Gastroesophageal sphincter (tissue), 4 donors: ENCODE results near the gene CHCHD1. TPM values are rescaled to one million over a fixed set of nuclear protein-coding genes. Genes with fewer than 3 reads are reported as not detected.
"Not testable (repeated sequence)": the region's sequence is repeated elsewhere in the genome, so short reads cannot be mapped to it uniquely, and the experiment has no call there.

ENCODE experiments used
- ATAC-seq: fragments of 150-250 bp; one replicate; pipeline ENCODE4 v1.9.1; 2016; ENCODE audit warnings: mild to moderate bottlenecking, moderate library complexity
- H3K27ac ChIP-seq, 4 donors: fragments of 200-600 bp; sonication (generic) in 3 of 4; 1 replicate in 3 of 4; 2 replicates in 1 of 4; pipeline ENCODE4 v1.5.1; 2016 to 2019
- H3K27me3 ChIP-seq: fragments of 200-600 bp; sonication (generic); one replicate; pipeline ENCODE4 v1.5.1; 2019
- H3K36me3 ChIP-seq, 2 donors: fragments of 200-600 bp; sonication (generic); one replicate each; pipeline ENCODE4 v1.5.1; 2019; ENCODE audit warnings: control low read depth in 1 of 2
- H3K4me1 ChIP-seq, 3 donors: fragments of 200-600 bp; sonication (generic); 1 replicate in 2 of 3; 2 replicates in 1 of 3; pipeline ENCODE4 v1.5.1; 2016 to 2019; ENCODE audit warnings: control low read depth in 2 of 3
- H3K4me3 ChIP-seq, 2 donors: fragments of 200-600 bp; sonication (generic); one replicate each; pipeline ENCODE4 v1.5.1; 2019; ENCODE audit warnings: mild to moderate bottlenecking in 1 of 2, moderate library complexity in 1 of 2
- H3K9me3 ChIP-seq, 3 donors: fragments of 200-600 bp; sonication (generic); one replicate each; pipeline ENCODE4 v1.5.1; 2017 to 2019; ENCODE audit warnings: control low read depth in 2 of 3
- EP300 ChIP-seq: sonication (generic); formaldehyde crosslinking; IDR thresholded peaks from one replicate; pipeline ENCODE4 v1.6.1; 2017; ENCODE audit warnings: antibody characterized with exemption, mild to moderate bottlenecking
- POLR2A ChIP-seq, 2 donors: fragments of 450-650 bp; IDR thresholded peaks; one replicate each; pipeline ENCODE4 v1.6.1; 2017; ENCODE audit warnings: antibody characterized with exemption in 2 of 2, mild to moderate bottlenecking in 2 of 2, moderate library complexity in 1 of 2
- POLR2AphosphoS5 ChIP-seq: sonication (generic); formaldehyde crosslinking; IDR thresholded peaks from one replicate; pipeline ENCODE4 v1.6.1; 2017; ENCODE audit warnings: antibody characterized with exemption
- WGBS, 2 donors: methylation state at CpG; one replicate each; pipeline ENCODE4 v1.1.5; 2018; ENCODE audit warnings: low coverage in 1 of 2; 5-methylcytosine and 5-hydroxymethylcytosine counted together
- total RNA-seq, 4 donors: library from RNA; depleted of rRNA; stranded (reverse); fragments of >200 nt; gene quantifications; one replicate each; pipeline ENCODE4 v1.1.0, GENCODE V29; 2016
- TF ChIP-seq, protein P1 (sequence below), 4 experiments: fragments of 200-600 bp in 2 of 4; fragments of 450-650 bp in 2 of 4; sonication (generic) in 1 of 4; IDR thresholded peaks; one replicate each; pipeline ENCODE4 v1.5.1; 2017 to 2019; ENCODE audit warnings: antibody characterized with exemption in 4 of 4, mild to moderate bottlenecking in 2 of 4, moderate library complexity in 2 of 4

CHCHD1 gene
- total RNA-seq, 4 donors from 2014 or later: 19.9 to 29.5 (median 21.4) TPM

DNA sequence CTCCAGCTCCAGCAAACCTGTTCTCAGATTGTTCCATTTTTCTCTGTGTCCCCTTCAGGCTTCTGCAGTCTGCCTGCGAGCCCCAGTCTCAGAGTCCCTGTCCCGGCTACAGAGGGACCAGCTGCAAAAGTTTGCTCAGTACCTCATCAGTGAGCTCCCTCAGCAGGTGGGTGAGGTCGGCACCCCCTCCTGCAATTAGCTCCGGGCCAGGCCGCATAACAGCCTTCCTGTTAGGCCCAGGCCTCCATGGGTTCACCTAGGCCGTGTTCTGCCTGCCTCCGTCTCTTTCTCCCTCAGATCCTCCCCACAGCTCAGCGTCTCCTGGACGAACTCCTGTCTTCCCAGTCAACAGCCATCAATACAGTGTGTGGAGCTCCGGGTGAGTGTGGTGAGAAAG, 7.8 kb downstream of the CHCHD1 start:
- TF ChIP-seq, protein P1, sequence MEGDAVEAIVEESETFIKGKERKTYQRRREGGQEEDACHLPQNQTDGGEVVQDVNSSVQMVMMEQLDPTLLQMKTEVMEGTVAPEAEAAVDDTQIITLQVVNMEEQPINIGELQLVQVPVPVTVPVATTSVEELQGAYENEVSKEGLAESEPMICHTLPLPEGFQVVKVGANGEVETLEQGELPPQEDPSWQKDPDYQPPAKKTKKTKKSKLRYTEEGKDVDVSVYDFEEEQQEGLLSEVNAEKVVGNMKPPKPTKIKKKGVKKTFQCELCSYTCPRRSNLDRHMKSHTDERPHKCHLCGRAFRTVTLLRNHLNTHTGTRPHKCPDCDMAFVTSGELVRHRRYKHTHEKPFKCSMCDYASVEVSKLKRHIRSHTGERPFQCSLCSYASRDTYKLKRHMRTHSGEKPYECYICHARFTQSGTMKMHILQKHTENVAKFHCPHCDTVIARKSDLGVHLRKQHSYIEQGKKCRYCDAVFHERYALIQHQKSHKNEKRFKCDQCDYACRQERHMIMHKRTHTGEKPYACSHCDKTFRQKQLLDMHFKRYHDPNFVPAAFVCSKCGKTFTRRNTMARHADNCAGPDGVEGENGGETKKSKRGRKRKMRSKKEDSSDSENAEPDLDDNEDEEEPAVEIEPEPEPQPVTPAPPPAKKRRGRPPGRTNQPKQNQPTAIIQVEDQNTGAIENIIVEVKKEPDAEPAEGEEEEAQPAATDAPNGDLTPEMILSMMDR (IDR thresholded peaks at IDR 0.05): no peak
- TF ChIP-seq POLR2AphosphoS5: no peak
- TF ChIP-seq EP300: no peak
- Histone ChIP-seq H3K4me3 (no peak overlapping the region), H3K9me3 (no peaks in the 10 kb centered on the region), H3K27ac (no peak overlapping the region), H3K4me1 (peaks cover 0 to 43% (median 19%) of the 10 kb centered on the region in 3 donors), H3K27me3 (no peaks in the 10 kb centered on the region), H3K36me3 (peaks cover 0 to 62% of the 10 kb centered on the region in 2 donors)
- WGBS, 2 donors: 76 to 89% methylated on average over 2 to 7 of the region's 10 CpGs
- no peak for ATAC-seq

DNA sequence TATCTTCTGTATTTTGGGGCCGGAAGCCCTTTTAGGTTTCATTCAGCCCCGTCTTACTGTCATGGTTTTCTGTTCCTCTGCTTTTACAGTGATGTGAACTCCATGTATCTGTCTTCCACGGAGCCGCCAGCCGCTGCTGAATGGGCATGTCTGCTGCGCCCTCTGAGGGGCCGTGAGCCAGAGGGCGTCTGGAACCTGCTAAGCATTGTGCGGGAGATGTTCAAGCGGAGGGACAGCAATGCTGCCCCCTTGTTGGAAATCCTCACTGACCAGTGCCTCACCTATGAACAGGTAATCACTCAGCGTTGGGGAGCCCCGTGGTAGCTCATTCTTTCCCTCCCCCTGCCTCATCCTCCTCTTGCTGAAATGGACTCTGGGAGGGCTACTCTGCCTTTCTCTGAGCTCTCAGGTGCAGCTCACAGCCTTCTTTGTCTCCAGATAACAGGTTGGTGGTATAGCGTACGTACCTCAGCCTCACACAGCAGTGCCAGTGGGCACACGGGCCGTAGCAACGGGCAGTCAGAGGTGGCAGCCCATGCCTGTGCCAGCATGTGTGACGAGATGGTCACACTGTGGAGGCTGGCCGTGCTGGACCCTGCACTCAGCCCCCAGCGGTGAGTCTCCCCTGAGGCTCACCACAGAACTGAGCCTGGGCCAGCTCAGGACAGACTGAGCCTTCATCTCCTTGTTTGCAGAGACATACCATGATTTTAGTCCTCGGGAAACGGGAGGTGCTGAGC, 9.2 kb downstream of the CHCHD1 start:
- WGBS, 2 donors: 72 to 83% methylated on average over 2 to 12 of the region's 22 CpGs
- peaks cover 0 to 37% (median 19%) of the 10 kb centered on the region in 3 donors for H3K4me1 ChIP-seq
- TF ChIP-seq, protein P1 (IDR thresholded peaks at IDR 0.05): no peak
- no peak for TF ChIP-seq EP300
- no peak for TF ChIP-seq POLR2AphosphoS5
- no peak for TF ChIP-seq POLR2A (IDR thresholded peaks at IDR 0.05)
- ATAC-seq: no peak
- H3K27ac ChIP-seq: no peak overlapping the region
- no peaks in the 10 kb centered on the region for H3K9me3 ChIP-seq
- peaks cover 0 to 76% of the 10 kb centered on the region in 2 donors for H3K36me3 ChIP-seq
- no peak overlapping the region for H3K4me3 ChIP-seq
- H3K27me3 ChIP-seq: no peaks in the 10 kb centered on the region

DNA sequence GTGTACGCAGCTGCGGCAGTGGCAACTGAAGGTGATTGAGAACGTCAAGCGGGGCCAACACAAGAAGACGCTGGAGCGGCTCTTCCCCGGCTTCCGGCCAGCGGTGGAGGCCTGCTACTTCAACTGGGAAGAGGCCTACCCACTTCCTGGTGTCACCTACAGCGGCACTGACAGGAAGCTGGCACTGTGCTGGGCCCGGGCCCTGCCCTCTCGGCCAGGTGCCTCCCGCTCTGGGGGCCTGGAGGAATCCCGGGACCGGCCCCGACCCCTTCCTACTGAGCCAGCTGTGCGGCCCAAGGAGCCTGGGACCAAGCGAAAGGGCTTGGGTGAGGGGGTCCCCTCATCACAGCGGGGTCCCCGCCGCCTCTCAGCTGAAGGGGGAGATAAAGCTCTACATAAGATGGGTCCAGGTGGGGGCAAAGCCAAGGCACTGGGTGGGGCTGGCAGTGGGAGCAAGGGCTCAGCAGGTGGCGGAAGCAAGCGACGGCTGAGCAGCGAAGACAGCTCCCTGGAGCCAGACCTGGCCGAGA, 10.1 kb downstream of the CHCHD1 start:
- no peak for ATAC-seq
- TF ChIP-seq POLR2AphosphoS5 (no peak), POLR2A (IDR thresholded peaks at IDR 0.05) (no peak), EP300 (no peak)
- TF ChIP-seq, protein P1 (IDR thresholded peaks at IDR 0.05): no peak
- no peak overlapping the region for H3K27ac ChIP-seq
- peaks cover 0 to 85% of the 10 kb centered on the region in 2 donors for H3K36me3 ChIP-seq
- no peaks in the 10 kb centered on the region for H3K27me3 ChIP-seq
- no peak overlapping the region for H3K4me3 ChIP-seq
- WGBS, 2 donors: no CpG with 5 or more reads among the region's 26 CpGs
- H3K9me3 ChIP-seq: no peaks in the 10 kb centered on the region
- peaks cover 0 to 28% (median 13%) of the 10 kb centered on the region in 3 donors for H3K4me1 ChIP-seq

DNA sequence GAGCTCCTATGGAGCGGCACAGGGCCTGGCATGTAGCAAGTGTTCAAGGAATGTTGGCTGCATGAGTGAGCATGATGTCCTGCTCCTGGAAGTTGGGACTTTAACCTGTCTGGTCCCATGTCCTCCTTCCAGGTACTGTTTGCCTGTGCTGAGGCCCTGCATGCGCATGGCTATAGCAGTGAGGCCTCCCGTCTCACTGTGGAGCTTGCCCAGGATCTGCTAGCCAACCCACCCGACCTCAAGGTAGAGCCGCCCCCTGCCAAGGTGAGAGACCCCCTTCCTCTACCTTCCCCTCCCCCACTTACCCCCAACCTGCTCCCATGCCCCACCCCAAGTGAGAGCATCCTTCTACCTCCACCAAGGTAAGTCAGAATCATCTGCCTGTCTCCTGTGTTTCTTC, 11.6 kb downstream of the CHCHD1 start:
- H3K4me1 ChIP-seq: peaks cover 0 to 13% (median 0%) of the 10 kb centered on the region in 3 donors
- H3K4me3 ChIP-seq: no peak overlapping the region
- WGBS, 2 donors: 100% methylated on average over 1 of the region's 5 CpGs; no CpG with 5 or more reads in 1 of the 2 donors
- H3K27me3 ChIP-seq: no peaks in the 10 kb centered on the region
- peaks cover 0 to 100% of the 10 kb centered on the region in 2 donors for H3K36me3 ChIP-seq
- TF ChIP-seq, protein P1 (IDR thresholded peaks at IDR 0.05): no peak
- no peak for TF ChIP-seq EP300
- no peak for TF ChIP-seq POLR2A (IDR thresholded peaks at IDR 0.05)
- TF ChIP-seq POLR2AphosphoS5: no peak
- H3K9me3 ChIP-seq: no peaks in the 10 kb centered on the region
- no peak overlapping the region for H3K27ac ChIP-seq
- ATAC-seq: no peak

DNA sequence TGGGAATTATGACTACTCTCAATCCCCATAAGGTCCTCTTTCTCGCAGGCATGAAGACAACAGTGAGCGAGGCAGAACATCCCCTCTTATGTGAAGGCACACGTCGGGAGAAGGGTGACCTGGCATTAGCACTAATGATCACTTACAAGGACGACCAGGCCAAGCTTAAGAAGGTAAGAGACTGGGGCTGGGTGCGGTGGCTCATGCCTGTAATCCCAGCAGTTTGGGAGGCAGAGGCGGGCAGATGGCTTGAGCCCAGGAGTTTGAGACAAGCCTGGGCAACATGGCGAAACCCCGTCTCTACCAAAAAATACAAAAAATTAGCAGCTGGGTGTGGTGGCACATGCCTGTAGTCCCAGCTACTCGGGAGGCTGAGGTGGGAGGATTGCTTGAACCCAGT, 13.6 kb downstream of the CHCHD1 start:
- H3K36me3 ChIP-seq: peaks cover 0 to 100% of the 10 kb centered on the region in 2 donors
- not testable (repeated sequence) for H3K4me3 ChIP-seq, H3K27me3 ChIP-seq, H3K9me3 ChIP-seq, H3K27ac ChIP-seq, H3K4me1 ChIP-seq, ATAC-seq
- 95 to 100% methylated on average over 1 to 6 of the region's 10 CpGs for WGBS, 2 donors

DNA sequence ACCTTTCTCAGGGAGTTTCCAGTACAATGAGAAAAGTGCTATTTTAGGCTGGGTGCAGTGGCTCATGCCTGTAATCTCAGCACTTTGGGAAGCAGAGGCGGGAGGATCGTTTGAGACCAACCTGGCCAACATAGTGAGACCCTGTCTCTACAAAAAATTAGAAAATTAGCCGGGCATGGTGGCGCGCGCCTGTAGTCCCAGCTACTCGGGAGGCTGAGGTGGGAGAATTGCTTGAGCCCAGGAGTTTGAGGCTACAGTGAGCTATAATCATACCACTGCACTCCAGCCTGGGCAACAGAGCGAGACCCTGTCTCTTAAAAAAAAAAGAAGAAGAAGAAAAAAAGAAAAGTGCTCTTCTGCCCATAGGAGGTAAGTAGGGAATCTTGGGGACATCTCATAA, 14.2 kb downstream of the CHCHD1 start:
- H3K4me3 ChIP-seq, H3K27ac ChIP-seq, ATAC-seq, H3K4me1 ChIP-seq, H3K9me3 ChIP-seq, H3K27me3 ChIP-seq: not testable (repeated sequence)
- H3K36me3 ChIP-seq: peaks cover 0 to 100% of the 10 kb centered on the region in 2 donors
- WGBS, 2 donors: 80 to 85% methylated on average over 4 to 5 of the region's 8 CpGs
